GM18505 (cell line): ENCODE data around the gene TTC27.

Experiments
- ATAC-seq: cut with Tn5 transposase; IDR thresholded peaks from one replicate; pipeline ENCODE4 v1.9.1; 2021; ENCODE audit not compliant: unreplicated experiment
- POLR2A ChIP-seq: IDR thresholded peaks from 4 replicates; pipeline ENCODE4 v1.6.1; 2011; ENCODE audit warnings: borderline replicate concordance; ENCODE audit not compliant: insufficient read depth, insufficient read length; ENCODE audit errors: extremely low read depth

The TTC27 gene

DNA sequence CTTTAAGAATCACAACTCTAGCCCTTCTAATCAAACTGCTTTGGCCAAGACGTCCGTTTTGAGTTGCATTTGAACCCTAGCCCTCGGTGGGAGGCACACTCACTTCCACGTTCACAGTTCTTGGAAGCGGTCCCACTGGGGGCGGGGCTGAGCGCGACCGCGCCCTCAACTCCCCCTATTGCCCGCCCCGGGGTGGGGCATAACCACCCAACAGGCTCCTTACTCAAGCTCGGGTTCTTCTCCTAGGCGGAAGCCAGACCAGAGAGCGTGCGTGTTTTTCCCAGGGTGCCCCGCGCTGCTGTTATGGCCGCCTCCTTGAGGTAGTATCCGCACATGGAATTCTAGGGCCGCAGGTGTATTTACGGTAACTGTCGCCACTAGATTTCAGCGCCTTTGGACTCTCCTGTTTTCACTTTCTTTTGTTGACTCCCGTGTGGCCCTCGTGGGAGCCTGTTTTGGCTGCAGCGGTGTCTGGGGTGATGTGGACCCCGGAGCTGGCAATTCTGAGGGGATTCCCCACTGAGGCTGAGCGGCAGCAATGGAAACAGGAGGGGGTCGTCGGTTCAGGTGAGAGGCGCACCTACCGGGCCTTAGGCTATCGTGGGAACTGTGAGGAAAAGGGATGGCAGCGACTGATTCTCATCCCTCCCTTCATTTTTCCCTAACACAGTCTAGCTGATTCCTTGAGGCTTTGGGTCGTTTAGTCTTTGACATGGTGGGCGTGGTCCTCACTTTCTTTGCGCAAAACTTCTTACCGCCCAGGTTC, at the start of gene TTC27:
TTC27 (plus strand) TSS at position 237 of the 766 bp plus-strand sequence; CDS start at position 480, 243 bp downstream.
- peak; percentile 81 for TF ChIP-seq POLR2A
- peak; percentile 100 for ATAC-seq

DNA sequence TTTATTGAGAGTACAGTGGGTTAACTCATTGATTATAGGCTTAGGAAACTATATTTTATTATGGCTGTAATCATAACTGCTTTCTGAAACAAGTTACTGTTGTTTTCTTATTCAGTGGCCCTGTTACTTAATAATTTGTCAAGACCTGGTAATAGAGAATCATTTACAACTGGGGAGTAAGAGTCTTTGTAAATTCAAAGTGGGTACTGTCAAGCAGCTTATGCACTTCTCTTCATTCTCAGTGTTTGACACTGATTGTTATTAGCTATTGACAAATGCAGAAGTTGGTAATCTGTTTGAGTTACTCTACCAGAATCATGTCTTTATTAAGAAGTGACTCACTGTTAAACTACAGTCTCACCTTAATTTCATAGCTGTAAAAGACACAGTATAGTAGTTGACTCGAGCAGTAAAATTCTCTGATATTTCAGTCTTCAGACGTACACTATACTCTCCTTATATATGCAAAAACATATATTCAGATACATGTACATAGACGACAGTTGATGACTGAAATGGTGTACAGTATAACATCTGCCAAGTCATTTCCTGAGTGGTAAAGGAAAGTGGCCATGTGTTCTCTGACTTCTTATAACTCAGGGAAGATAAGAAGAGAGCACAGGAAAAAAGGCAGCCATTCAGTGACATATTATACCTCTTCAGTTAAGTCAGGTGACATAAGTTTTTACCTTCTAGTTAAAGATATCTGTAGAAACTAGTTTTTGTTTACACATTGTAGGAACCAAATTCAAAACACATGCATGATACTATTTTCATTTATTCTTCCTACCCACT, 36.0 kb upstream of the TTC27 start:
- no peak for TF ChIP-seq POLR2A
- peak; percentile 69 for ATAC-seq

DNA sequence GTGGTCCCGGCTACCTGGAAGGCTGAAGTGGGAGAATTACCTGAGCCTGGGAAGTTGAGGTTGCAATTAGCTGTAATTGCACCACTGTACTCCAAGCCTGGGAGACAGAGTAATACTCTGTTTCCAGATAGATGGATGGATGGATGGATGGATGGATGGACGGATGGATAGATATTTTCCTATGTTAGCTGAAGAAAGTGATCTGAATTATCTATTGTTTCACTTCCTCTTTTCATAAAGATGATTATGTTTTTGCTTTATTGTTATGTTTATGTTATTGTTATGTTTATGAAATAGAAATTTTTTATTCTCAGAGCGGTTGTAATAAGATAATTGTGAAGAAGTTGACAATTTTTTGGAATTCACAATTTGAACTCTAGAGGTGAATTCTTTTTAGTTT, 33.3 kb upstream of the TTC27 start:
- no peak for ATAC-seq
- TF ChIP-seq POLR2A: no peak

DNA sequence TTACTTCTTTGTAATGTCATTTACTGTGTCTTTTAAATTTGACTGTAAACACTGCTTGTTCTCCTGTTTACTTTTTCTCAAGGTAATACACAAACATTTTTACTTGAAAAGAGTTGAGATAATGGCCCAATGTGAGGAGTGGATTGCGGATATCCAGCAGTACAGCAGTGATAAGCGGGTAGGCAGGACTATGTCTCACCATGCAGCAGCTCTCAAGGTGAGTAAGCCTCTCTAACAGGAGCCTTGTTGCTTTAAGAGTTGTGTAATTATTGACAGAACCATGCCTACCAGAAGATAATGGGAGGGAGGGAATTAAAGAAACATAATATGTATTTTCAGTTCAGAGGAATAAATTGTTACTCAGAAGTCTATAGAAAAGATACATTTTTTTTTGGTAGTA, 16.5 kb upstream of the TTC27 start:
- no peak for TF ChIP-seq POLR2A
- ATAC-seq: no peak

DNA sequence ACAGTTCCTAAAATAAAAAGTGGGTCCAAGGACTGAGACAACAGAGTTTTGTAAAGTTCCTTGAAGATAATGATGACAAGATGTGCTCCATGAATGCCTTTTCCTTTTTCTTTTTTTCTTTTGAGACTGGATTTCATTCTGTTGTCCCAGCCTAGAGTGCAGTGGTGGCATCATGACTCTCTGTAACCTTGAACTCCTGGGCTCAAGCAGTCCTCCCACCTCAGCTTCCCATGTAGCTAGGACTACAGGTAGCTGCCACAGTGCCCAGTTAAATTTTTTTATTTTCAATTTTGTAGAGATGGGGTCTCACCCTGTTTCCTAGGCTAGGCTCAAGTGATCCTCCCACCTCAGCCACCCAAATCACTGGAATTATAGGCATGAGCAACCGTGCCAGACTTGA, 16.1 kb upstream of the TTC27 start:
- no peak for ATAC-seq
- no peak for TF ChIP-seq POLR2A

DNA sequence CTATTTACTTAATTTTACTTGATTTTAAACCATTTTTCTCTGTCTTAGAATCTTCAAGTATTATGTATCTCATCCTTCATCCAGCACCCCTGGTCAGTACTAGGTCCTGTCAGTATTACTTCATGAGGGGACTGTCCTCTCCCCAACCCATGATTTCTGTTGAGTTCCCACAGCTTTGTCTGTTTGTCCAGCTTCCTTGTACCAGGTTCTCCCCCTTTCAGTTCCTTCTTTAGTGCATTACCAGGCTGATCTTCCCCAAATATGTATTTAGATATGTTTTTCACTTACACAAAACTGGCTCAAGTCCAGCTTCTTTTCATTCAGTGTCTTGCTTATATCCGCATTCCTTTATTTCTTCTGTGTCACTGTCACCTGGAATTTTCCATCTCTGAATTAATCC, 13.8 kb upstream of the TTC27 start:
- ATAC-seq: no peak

DNA sequence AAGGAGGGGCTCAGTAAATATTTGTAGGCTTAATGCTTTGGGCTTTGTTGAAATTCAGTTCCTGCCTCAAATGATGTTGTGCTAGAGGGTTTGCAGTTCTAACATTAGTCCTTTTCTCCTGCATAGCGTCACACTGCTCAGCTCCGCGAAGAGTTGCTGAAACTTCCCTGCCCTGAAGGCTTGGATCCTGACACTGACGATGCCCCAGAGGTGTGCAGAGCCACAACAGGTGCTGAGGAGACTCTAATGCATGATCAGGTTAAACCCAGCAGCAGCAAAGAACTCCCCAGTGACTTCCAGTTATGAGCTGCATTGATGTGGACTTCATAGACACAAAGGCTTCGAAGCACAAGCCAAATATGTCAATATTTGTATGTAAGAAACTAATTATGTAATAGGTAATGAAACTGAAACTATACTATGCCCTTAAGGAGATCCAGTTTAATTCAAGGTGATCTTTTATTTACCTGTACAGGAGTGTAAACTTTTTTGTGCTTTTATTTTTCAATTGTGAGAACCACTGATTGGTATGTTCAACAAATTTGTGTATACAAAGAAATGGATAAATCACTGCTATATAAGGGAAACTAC, 10.2 kb upstream of the TTC27 start:
- no peak for TF ChIP-seq POLR2A
- no peak for ATAC-seq

More for the DNA sequence above, 13.8 kb upstream of the TTC27 start:
- no peak for TF ChIP-seq POLR2A

DNA sequence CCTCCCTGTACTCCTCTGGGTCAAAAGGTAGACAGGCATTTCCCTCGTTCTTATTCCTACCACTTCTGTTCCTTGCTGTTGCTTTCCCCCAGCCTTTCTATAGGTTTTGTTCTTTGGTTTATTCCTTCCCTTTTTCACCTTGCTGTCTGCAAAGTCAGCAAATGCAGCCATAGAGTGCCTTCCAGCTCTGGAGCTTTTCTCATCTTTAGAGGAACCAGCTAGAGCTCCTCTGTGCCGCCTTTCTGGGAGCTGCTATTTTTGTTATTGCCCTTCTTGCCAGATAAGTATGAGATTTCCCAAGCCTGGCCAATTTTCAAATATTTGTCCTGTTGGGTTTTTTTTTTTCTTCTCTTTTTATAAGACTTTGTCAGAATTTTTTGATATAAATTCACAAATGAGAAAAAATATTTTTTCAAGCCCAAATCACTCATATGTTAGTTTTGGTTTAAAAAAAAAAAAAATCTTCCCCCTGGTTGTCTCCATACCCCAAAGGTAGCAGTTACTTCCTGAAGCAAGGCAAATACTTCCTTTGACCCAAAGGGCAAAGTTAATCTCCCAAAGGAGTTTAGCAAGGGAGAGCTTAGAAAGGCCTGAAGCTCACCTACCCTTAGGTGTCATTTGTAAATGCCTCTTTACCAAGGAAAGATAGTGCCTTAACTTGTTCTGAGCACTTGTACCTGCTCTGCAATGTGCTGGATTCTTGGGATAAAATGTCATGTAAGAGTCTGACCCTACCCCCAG, 5.1 kb upstream of the TTC27 start:
- no peak for ATAC-seq
- TF ChIP-seq POLR2A: no peak

DNA sequence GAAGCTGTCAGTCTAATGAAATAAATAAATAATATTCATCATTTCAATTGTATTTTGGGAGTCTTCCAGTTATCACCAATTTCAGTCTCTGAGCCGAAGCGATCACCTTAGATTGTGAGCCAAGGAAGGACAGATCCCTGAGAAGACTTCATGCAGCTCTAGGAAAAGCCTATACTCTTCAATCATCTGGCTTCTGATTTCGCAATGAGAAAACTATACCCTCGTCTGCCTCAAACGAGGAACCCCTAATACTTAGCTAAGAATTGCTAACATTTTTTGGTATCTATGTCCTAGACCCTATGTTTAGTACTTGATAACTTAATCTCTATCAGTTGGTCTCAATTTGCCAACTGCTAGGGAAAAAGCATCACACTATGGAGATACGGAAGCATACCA, 4.5 kb upstream of the TTC27 start:
- no peak for ATAC-seq
- no peak for TF ChIP-seq POLR2A

DNA sequence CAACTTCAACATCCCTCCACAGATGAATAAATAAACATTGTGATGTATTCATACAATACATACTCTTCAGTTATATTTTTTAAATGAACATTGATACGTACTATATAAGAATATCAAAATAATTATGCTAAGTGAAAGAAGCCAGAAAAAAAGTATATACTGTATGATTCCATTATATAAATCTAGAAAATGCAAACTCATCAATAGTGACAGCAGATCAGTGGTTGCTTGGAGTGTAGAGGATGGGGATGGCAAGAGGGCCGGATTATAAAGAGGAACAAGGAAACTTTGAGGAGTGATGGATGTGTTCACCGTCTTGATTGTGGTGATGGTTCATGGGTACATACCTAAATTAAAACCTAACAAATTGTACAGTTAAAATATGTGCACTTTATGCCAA, 3.0 kb upstream of the TTC27 start:
- no peak for TF ChIP-seq POLR2A

DNA sequence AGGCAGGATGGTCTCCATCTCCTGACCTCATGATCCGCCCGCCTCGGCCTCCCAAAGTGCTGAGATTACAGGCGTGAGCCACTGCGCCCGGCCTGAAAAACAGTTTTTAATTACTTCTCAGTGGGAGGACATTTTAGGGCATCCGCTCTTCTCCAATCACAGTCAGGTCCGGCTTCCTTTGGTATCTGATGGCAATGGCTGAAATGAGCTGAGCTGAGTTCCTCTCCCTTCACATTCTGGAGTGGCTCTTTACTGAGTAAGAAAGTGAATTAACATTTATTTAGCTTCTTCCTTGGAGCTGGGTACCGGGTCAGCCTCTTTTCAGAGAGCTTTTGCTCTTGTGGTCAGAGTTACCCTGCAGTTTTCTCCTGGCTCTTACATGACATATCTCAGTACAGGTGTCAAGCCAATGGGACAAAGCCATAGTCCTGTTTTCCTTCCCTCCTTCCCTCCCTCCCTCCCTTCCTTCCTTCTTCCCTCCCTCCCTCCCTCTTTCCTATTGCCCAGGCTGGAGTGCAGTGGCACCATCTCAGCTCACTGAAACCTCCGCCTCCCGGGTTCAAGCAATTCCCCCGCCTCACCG, 1.1 kb upstream of the TTC27 start:
- TF ChIP-seq POLR2A: no peak
- no peak for ATAC-seq

More for the DNA sequence above, 3.0 kb upstream of the TTC27 start:
- no peak for ATAC-seq

DNA sequence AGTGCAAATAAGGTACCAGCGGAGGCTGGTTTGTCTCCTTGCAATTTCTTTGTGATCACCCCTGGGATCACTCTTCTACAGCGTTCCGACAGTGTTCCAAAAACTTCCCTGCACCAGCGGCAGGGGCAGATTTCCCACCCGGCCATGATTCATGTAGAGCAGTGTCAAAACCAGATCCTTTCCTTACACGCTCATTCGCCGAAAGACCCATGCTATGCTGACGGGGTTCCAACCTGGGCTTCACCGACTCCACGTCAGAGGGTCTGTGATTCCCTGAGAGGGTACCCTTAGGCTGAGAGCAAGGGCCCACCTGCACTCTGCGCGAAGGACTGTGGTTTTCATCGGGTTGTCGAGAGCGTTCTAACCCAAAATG, 423 bp upstream of the TTC27 start:
- peak; percentile 35 for ATAC-seq
- no peak for TF ChIP-seq POLR2A

DNA sequence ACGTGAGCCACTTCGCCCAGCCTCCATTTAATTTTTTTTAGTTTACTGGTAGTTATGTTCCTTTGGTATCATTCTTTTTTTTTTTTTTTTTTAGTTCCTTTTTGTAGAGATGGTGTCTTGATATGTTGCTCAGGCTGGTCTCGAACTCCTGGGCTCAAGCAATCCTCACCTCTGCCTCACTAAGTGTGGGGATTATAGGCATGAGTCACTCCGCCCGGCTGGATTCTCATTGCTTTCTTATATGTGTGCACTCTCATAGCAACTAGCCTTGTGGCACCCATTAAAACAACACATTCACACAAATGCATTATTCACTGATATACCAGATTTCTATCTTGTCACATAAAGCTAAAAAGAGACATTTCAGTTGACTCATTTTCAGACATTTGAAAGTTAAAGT, 4.2 kb downstream of the TTC27 start:
- no peak for ATAC-seq
- TF ChIP-seq POLR2A: no peak
